OCI-LY7 (cell line): ENCODE results near the gene HMGCLL1. TPM values are rescaled to one million over a fixed set of nuclear protein-coding genes. Genes with fewer than 3 reads are reported as not detected.

Experiments used
- BruUV-seq: library from RNA; stranded (reverse); fragments of 400-500 nt; replicated peaks from 2 replicates; lab custom pipeline; 2021; lab: Mats Ljungman, UMichigan
- CTCF ChIA-PET: fragments of 300-600 bp; sonication (Branson Sonifier 250); formaldehyde crosslinking; loops from one replicate; lab custom pipeline; 2022; ENCODE audit warnings: antibody characterized with exemption; ENCODE audit not compliant: unreplicated experiment; lab: Charles Lee
- POLR2A ChIA-PET: fragments of 300-600 bp; sonication (Branson Sonifier 250); formaldehyde crosslinking; loops from one replicate; lab custom pipeline; 2022; ENCODE audit warnings: antibody characterized with exemption; lab: Charles Lee
- DNase-seq: peaks from one replicate; pipeline ENCODE4 v3.0.0-alpha.2; 2015; ENCODE audit warnings: low spot score
- H2AFZ ChIP-seq: fragments of 200-600 bp; sonication (generic), shearing (Covaris generic); 2 replicates; pipeline ENCODE4 v1.6.1; 2014; ENCODE audit warnings: mild to moderate bottlenecking, antibody characterized with exemption, low read length, moderate library complexity
- H3K27ac ChIP-seq: fragments of 200-600 bp; sonication (generic); 2 replicates; pipeline ENCODE4 v1.5.1; 2014; ENCODE audit warnings: mixed run types, low read depth, mild to moderate bottlenecking, moderate library complexity, low read length, inconsistent platforms; ENCODE audit not compliant: poor library complexity, severe bottlenecking
- H3K36me3 ChIP-seq: fragments of 200-600 bp; sonication (generic); 2 replicates; pipeline ENCODE4 v1.6.1; 2014; ENCODE audit warnings: mild to moderate bottlenecking, antibody characterized with exemption, low read length, moderate library complexity, mixed read lengths; ENCODE audit not compliant: insufficient read depth
- H3K4me1 ChIP-seq: fragments of 200-600 bp; sonication (generic); 2 replicates; pipeline ENCODE4 v1.5.1; 2014; ENCODE audit warnings: mild to moderate bottlenecking, low read length; ENCODE audit not compliant: insufficient read depth, poor library complexity, severe bottlenecking
- H3K4me2 ChIP-seq: fragments of 200-600 bp; sonication (generic); 2 replicates; pipeline ENCODE4 v1.6.1; 2014; ENCODE audit warnings: mild to moderate bottlenecking, low read length
- H3K4me3 ChIP-seq: fragments of 200-600 bp; sonication (generic); 2 replicates; pipeline ENCODE4 v1.5.1; 2014; ENCODE audit warnings: mild to moderate bottlenecking, low read depth, low read length; ENCODE audit not compliant: poor library complexity, severe bottlenecking
- H3K79me2 ChIP-seq: fragments of 200-600 bp; sonication (generic); 2 replicates; pipeline ENCODE4 v1.6.1; 2016; ENCODE audit warnings: low read depth, mild to moderate bottlenecking, low read length, moderate library complexity, mixed read lengths; ENCODE audit not compliant: insufficient read depth
- H3K9me2 ChIP-seq: fragments of 200-600 bp; sonication (generic); 2 replicates; pipeline ENCODE4 v1.6.1; 2016; ENCODE audit warnings: mild to moderate bottlenecking, low read length, mixed read lengths; ENCODE audit not compliant: insufficient read depth
- H3K9me3 ChIP-seq: fragments of 200-600 bp; sonication (generic); 2 replicates; pipeline ENCODE4 v1.6.1; 2014; ENCODE audit warnings: mild to moderate bottlenecking, mixed run types, low read length, mixed read lengths
- H4K20me1 ChIP-seq: fragments of 200-600 bp; sonication (generic); 2 replicates; pipeline ENCODE4 v1.6.1; 2014; ENCODE audit warnings: mild to moderate bottlenecking, antibody characterized with exemption, low read length, moderate library complexity, mixed read lengths; ENCODE audit not compliant: insufficient read depth
- EZH2phosphoT487 ChIP-seq: fragments of 200-600 bp; sonication (generic); IDR thresholded peaks from 2 replicates; pipeline ENCODE4 v1.6.1; 2018; ENCODE audit warnings: low read depth, borderline replicate concordance, mild to moderate bottlenecking, mixed run types, antibody characterized with exemption, low read length, moderate library complexity, mixed read lengths
- intact Hi-C: fragments of 100-400 bp; cut with micrococcal nuclease; formaldehyde crosslinking; loops from one replicate; pipeline ENCODE4 v1.10.0; 2022; ENCODE audit not compliant: unreplicated experiment
- total RNA-seq, 2 experiments: library from RNA; depleted of rRNA in 1 of 2; stranded (reverse); fragments of >200 nt in 1 of 2; shearing (Covaris generic) in 1 of 2; gene quantifications; 2 replicates each; pipeline ENCODE4 v1.2.3, GENCODE V29; 2014 to 2022
- TF ChIP-seq, protein P1 (sequence below): fragments of 200-600 bp; sonication (generic); conservative IDR thresholded peaks from 2 replicates; pipeline ENCODE4 v1.5.1; 2014; ENCODE audit warnings: mild to moderate bottlenecking, antibody characterized with exemption, low read length, moderate library complexity, mixed read lengths

HMGCLL1 gene
- total RNA-seq, 2 experiments from 2014 or later, result not detected

DNA sequence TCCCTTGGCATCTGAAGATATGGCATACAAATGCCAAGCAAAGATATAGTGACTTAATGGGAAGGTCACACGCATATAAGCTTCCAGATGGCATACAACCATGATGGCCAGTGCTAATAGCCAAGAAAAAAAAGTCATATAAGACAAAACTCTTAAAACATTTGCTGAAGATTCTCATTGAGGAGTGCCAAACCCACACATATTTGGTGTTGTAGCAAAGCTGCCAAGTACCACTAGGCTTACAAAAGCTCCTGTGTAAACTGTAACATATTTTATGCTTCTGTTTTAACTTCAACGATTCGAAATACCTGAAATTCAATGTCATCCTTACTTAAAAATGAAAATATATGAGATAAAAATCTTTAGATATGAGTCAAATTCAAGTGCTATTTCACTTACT is 123.0 kb downstream of the HMGCLL1 start:
- intact Hi-C loops, result no loop called here
- no peak for DNase-seq
- BruUV-seq, result no TSS peak
- no peaks in the 10 kb centered on the region for H4K20me1 ChIP-seq
- H3K79me2 ChIP-seq, result no peaks in the 10 kb centered on the region
- no peak overlapping the region for H3K4me2 ChIP-seq
- H3K27ac ChIP-seq, result no peak overlapping the region
- H3K36me3 ChIP-seq, result no peaks in the 10 kb centered on the region
- ChIA-PET CTCF (no interaction called here), POLR2A (no interaction called here)
- no peaks in the 10 kb centered on the region for H3K4me1 ChIP-seq
- TF ChIP-seq, protein P1, sequence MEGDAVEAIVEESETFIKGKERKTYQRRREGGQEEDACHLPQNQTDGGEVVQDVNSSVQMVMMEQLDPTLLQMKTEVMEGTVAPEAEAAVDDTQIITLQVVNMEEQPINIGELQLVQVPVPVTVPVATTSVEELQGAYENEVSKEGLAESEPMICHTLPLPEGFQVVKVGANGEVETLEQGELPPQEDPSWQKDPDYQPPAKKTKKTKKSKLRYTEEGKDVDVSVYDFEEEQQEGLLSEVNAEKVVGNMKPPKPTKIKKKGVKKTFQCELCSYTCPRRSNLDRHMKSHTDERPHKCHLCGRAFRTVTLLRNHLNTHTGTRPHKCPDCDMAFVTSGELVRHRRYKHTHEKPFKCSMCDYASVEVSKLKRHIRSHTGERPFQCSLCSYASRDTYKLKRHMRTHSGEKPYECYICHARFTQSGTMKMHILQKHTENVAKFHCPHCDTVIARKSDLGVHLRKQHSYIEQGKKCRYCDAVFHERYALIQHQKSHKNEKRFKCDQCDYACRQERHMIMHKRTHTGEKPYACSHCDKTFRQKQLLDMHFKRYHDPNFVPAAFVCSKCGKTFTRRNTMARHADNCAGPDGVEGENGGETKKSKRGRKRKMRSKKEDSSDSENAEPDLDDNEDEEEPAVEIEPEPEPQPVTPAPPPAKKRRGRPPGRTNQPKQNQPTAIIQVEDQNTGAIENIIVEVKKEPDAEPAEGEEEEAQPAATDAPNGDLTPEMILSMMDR, result no peak
- no peak for TF ChIP-seq EZH2phosphoT487
- H3K4me3 ChIP-seq, result no peak overlapping the region
- no peak overlapping the region for H2AFZ ChIP-seq
- no peaks in the 10 kb centered on the region for H3K9me2 ChIP-seq
- H3K9me3 ChIP-seq, result no peaks in the 10 kb centered on the region

DNA sequence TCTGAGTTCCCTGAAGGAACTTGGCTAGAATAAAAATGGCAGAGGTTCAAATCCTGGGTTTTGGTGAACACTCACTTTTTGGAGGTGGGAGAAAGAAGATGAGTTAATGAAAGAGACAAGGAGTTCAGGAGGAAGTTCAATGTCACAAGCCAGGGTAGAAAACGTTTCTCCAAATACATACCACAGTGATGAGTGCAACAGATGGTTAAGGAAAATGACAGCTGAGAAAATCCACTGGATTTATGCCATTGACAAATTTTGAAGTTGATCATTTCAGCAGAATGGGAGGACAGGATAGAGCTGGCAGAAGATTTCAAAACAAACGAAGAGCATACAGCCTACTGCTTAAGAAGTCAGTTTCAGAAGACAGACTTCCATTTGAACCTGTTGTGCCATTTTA is 129.0 kb downstream of the HMGCLL1 start:
- Histone ChIP-seq H4K20me1 (no peaks in the 10 kb centered on the region; the same call in 1 of the 2 replicates), H3K4me3 (no peak overlapping the region), H3K4me2 (no peak overlapping the region), H3K9me2 (no peaks in the 10 kb centered on the region), H3K4me1 (no peaks in the 10 kb centered on the region), H3K9me3 (no peaks in the 10 kb centered on the region), H3K27ac (no peak overlapping the region), H2AFZ (no peak overlapping the region), H3K36me3 (no peaks in the 10 kb centered on the region), H3K79me2 (no peaks in the 10 kb centered on the region)
- no peak for DNase-seq
- CTCF ChIA-PET, result no interaction called here
- no peak for TF ChIP-seq EZH2phosphoT487
- TF ChIP-seq, protein P1, result no peak
- POLR2A ChIA-PET, result interaction anchor here (0.6 kb wide), 1 partner anchor 162 kb away, joined by 3 read pairs; no protein-coding TSS in a partner anchor
- intact Hi-C loops, result no loop called here
- no TSS peak for BruUV-seq

DNA sequence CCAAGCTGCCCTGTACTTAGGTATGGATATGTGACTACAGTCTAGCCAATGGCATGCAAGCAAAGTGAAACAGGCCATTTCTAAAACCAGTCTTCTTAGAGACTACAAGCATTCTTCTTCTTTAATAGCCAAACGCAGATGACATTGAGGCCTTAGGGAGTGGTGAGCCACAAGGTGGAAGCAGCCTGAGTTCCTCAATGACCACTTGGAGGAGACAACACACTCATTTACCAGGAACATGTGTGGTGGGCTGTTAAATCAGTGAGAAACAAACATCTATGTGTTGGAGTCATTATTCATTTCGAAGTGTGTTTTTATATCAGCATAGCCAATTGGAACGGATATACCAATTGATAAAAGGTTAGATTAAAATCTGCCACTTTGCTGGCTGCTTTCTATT is 129.8 kb downstream of the HMGCLL1 start:
- DNase-seq, result no peak
- Histone ChIP-seq H3K36me3 (no peaks in the 10 kb centered on the region), H3K4me1 (no peaks in the 10 kb centered on the region), H3K4me2 (no peak overlapping the region), H3K79me2 (no peaks in the 10 kb centered on the region), H2AFZ (no peak overlapping the region), H3K27ac (no peak overlapping the region), H4K20me1 (no peaks in the 10 kb centered on the region; the same call in 1 of the 2 replicates), H3K4me3 (no peak overlapping the region), H3K9me3 (no peaks in the 10 kb centered on the region), H3K9me2 (no peaks in the 10 kb centered on the region)
- TF ChIP-seq EZH2phosphoT487, result no peak
- TF ChIP-seq, protein P1, result no peak
- CTCF ChIA-PET, result no interaction called here
- intact Hi-C loops, result no loop called here
- POLR2A ChIA-PET, result no interaction called here
- BruUV-seq, result no TSS peak
